IPS DF 6.9 (cell line): ENCODE data around the gene SIRPA.

ENCODE experiments used
- DNase-seq: peaks from one replicate; pipeline ENCODE4 v3.0.0-alpha.2; 2013; ENCODE audit warnings: low read depth, low spot score
- H3K27ac ChIP-seq: one replicate; pipeline ENCODE4 v1.5.1; 2013; ENCODE audit warnings: low read length, control low read depth
- H3K27me3 ChIP-seq: 2 replicates; pipeline ENCODE4 v1.6.1; 2013; ENCODE audit warnings: mild to moderate bottlenecking, low read length; ENCODE audit not compliant: control insufficient read depth, insufficient read depth
- H3K36me3 ChIP-seq: 2 replicates; pipeline ENCODE4 v1.6.1; 2013; ENCODE audit warnings: low read length; ENCODE audit not compliant: control insufficient read depth, insufficient read depth
- H3K4me1 ChIP-seq: 2 replicates; pipeline ENCODE4 v1.6.1; 2013; ENCODE audit warnings: low read length; ENCODE audit not compliant: control insufficient read depth, insufficient read depth
- H3K4me3 ChIP-seq: 2 replicates; pipeline ENCODE4 v1.5.1; 2013; ENCODE audit warnings: mild to moderate bottlenecking, low read length
- H3K9me3 ChIP-seq: 2 replicates; pipeline ENCODE4 v1.6.1; 2013; ENCODE audit warnings: low read length, inconsistent platforms; ENCODE audit not compliant: control insufficient read depth, insufficient read depth
- WGBS: extraction: QIAGEN DNeasy Blood & Tissue Kit; methylation state at CpG from one replicate; pipeline ENCODE4 v1.1.7; 2013; ENCODE audit warnings: mixed read lengths, missing lambda C conversion rate; ENCODE audit not compliant: insufficient read length, insufficient coverage; 5-methylcytosine and 5-hydroxymethylcytosine counted together

SIRPA gene

GRCh38 chr20:1887321-1887720 lies 7.9 kb upstream of the SIRPA start:
- H3K27me3 ChIP-seq: 0 out of 2 replicates have a peak, but pooled peaks cover 2% of the 10 kb centered on the region
- no peaks in the 10 kb centered on the region for H3K36me3 ChIP-seq
- H3K4me1 ChIP-seq: no peaks in the 10 kb centered on the region
- no peak overlapping the region for H3K4me3 ChIP-seq
- DNase-seq: no peak
- H3K27ac ChIP-seq: no peak overlapping the region
- no CpG with 5 or more reads among the region's 5 CpGs for WGBS
- H3K9me3 ChIP-seq: no peaks in the 10 kb centered on the region

GRCh38 chr20:1887756-1888155 lies 7.5 kb upstream of the SIRPA start:
- no peak for DNase-seq
- WGBS: no CpG with 5 or more reads among the region's 2 CpGs
- Histone ChIP-seq H3K9me3 (no peaks in the 10 kb centered on the region), H3K4me1 (no peaks in the 10 kb centered on the region), H3K27ac (no peak overlapping the region), H3K4me3 (no peak overlapping the region), H3K27me3 (0 out of 2 replicates have a peak, but pooled peaks cover 4% of the 10 kb centered on the region), H3K36me3 (no peaks in the 10 kb centered on the region)

GRCh38 chr20:1888796-1889463 lies 6.3 kb upstream of the SIRPA start:
- no peaks in the 10 kb centered on the region for H3K9me3 ChIP-seq
- H3K4me3 ChIP-seq: no peak overlapping the region
- H3K4me1 ChIP-seq: no peaks in the 10 kb centered on the region
- H3K27me3 ChIP-seq: peaks cover 9% of the 10 kb centered on the region; the same call in 1 of the 2 replicates
- H3K36me3 ChIP-seq: no peaks in the 10 kb centered on the region
- H3K27ac ChIP-seq: no peak overlapping the region
- DNase-seq: no peak
- no CpG with 5 or more reads among the region's 7 CpGs for WGBS

- no peaks in the 10 kb centered on the region for H3K36me3 ChIP-seq
- no peak for DNase-seq
- H3K4me1 ChIP-seq: peaks cover 1% of the 10 kb centered on the region
- peaks cover 12% of the 10 kb centered on the region; the same call in 1 of the 2 replicates for H3K27me3 ChIP-seq
- H3K4me3 ChIP-seq: no peak overlapping the region
- WGBS: no CpG with 5 or more reads among the region's 14 CpGs
- H3K9me3 ChIP-seq: no peaks in the 10 kb centered on the region
- H3K27ac ChIP-seq: no peak overlapping the region
These were observed 4.5 kb upstream of the SIRPA start for GRCh38 chr20:1890469-1891262.

- H3K27ac ChIP-seq: no peak overlapping the region
- no peak overlapping the region for H3K4me3 ChIP-seq
- no peaks in the 10 kb centered on the region for H3K9me3 ChIP-seq
- WGBS: no CpG with 5 or more reads among the region's 17 CpGs
- DNase-seq: no peak
- peaks cover 3% of the 10 kb centered on the region for H3K4me1 ChIP-seq
- peaks cover 20% of the 10 kb centered on the region; the same call in 1 of the 2 replicates for H3K27me3 ChIP-seq
- H3K36me3 ChIP-seq: no peaks in the 10 kb centered on the region
These were observed 3.7 kb upstream of the SIRPA start for GRCh38 chr20:1891263-1892118.

- Histone ChIP-seq H3K27me3 (peaks cover 20% of the 10 kb centered on the region; the same call in 1 of the 2 replicates), H3K27ac (no peak overlapping the region), H3K4me3 (no peak overlapping the region), H3K36me3 (no peaks in the 10 kb centered on the region), H3K9me3 (no peaks in the 10 kb centered on the region), H3K4me1 (peaks cover 3% of the 10 kb centered on the region)
- no peak for DNase-seq
- no CpG with 5 or more reads among the region's 1 CpG for WGBS
These were observed 3.2 kb upstream of the SIRPA start for GRCh38 chr20:1892119-1892385.

GRCh38 chr20:1893721-1894470 lies 1.3 kb upstream of the SIRPA start:
- Histone ChIP-seq H3K4me1 (peaks cover 3% of the 10 kb centered on the region), H3K27ac (no peak overlapping the region), H3K27me3 (peaks cover 20% of the 10 kb centered on the region; the same call in 1 of the 2 replicates), H3K36me3 (no peaks in the 10 kb centered on the region), H3K9me3 (no peaks in the 10 kb centered on the region), H3K4me3 (peak overlapping the region; percentile 36; the same call in 1 of the 2 replicates)
- no CpG with 5 or more reads among the region's 54 CpGs for WGBS
- no peak for DNase-seq

GRCh38 chr20:1894471-1894950 lies 696 bp upstream of the SIRPA start:
- WGBS: no CpG with 5 or more reads among the region's 70 CpGs
- no peak overlapping the region for H3K27ac ChIP-seq
- no peaks in the 10 kb centered on the region for H3K36me3 ChIP-seq
- no peak for DNase-seq
- H3K4me3 ChIP-seq: peak overlapping the region; percentile 34; the same call in 1 of the 2 replicates
- peaks cover 3% of the 10 kb centered on the region for H3K4me1 ChIP-seq
- H3K9me3 ChIP-seq: no peaks in the 10 kb centered on the region
- peaks cover 20% of the 10 kb centered on the region; the same call in 1 of the 2 replicates for H3K27me3 ChIP-seq

GRCh38 chr20:1895674-1896483 lies 672 bp downstream of the SIRPA start:
- Histone ChIP-seq H3K4me3 (peak overlapping the region; percentile 34), H3K27me3 (peaks cover 20% of the 10 kb centered on the region; the same call in 1 of the 2 replicates), H3K36me3 (no peaks in the 10 kb centered on the region), H3K4me1 (peaks cover 3% of the 10 kb centered on the region), H3K9me3 (no peaks in the 10 kb centered on the region), H3K27ac (no peak overlapping the region)
- no CpG with 5 or more reads among the region's 24 CpGs for WGBS
- no peak for DNase-seq
